Measurements from ENCODE around the gene LRRC36. TPM values are rescaled to one million over a fixed set of nuclear protein-coding genes. Genes with fewer than 3 reads are reported as not detected.
"Not testable (repeated sequence)": the region's sequence is repeated elsewhere in the genome, so short reads cannot be mapped to it uniquely, and the experiment has no call there.

The LRRC36 gene
- total RNA-seq, 1 donor from 2014 or later = 0.23 TPM

- no peak overlapping the region for H3K27ac Mint-ChIP-seq
- no peak overlapping the region for H3K4me3 Mint-ChIP-seq
- DNase-seq (ENCODE audit: low spot score) = no peak
- H3K27me3 Mint-ChIP-seq (ENCODE audit: insufficient read depth) = peaks cover 2% of the 10 kb centered on the region
- no peaks in the 10 kb centered on the region for H3K4me1 Mint-ChIP-seq (ENCODE audit: low read depth)
- intact Hi-C loops (cut with micrococcal nuclease) = loop anchor here (1.0 to 2.0 kb wide), 2 partner anchors 60 to 79 kb away; partner anchors contain the start of gene PLEKHG4
- no peaks in the 10 kb centered on the region for H3K9me3 Mint-ChIP-seq
- H3K36me3 Mint-ChIP-seq (ENCODE audit: low read depth) = no peaks in the 10 kb centered on the region
Measured at GRCh38 chr16:67339453-67339852, 12.8 kb downstream of the LRRC36 start.

- Mint-ChIP-seq H3K27ac (no peak overlapping the region), H3K9me3 (no peaks in the 10 kb centered on the region), H3K4me3 (no peak overlapping the region), H3K36me3 (ENCODE audit: low read depth) (no peaks in the 10 kb centered on the region), H3K4me1 (ENCODE audit: low read depth) (no peaks in the 10 kb centered on the region), H3K27me3 (ENCODE audit: insufficient read depth) (peaks cover 2% of the 10 kb centered on the region)
- intact Hi-C loops (cut with micrococcal nuclease) = no loop called here
- DNase-seq (ENCODE audit: low spot score) = no peak
Measured at GRCh38 chr16:67341250-67341649, 14.6 kb downstream of the LRRC36 start.

- no peaks in the 10 kb centered on the region for H3K36me3 Mint-ChIP-seq (ENCODE audit: low read depth)
- no peak for DNase-seq (ENCODE audit: low spot score)
- H3K27me3 Mint-ChIP-seq (ENCODE audit: insufficient read depth) = peaks cover 7% of the 10 kb centered on the region
- H3K4me1 Mint-ChIP-seq (ENCODE audit: low read depth) = no peaks in the 10 kb centered on the region
- H3K4me3 Mint-ChIP-seq = no peak overlapping the region
- H3K27ac Mint-ChIP-seq = no peak overlapping the region
- intact Hi-C loops (cut with micrococcal nuclease) = no loop called here
- H3K9me3 Mint-ChIP-seq = no peaks in the 10 kb centered on the region
Measured at GRCh38 chr16:67342616-67343015, 16.0 kb downstream of the LRRC36 start.

- no peak overlapping the region for H3K4me3 Mint-ChIP-seq
- H3K27ac Mint-ChIP-seq = no peak overlapping the region
- H3K4me1 Mint-ChIP-seq (ENCODE audit: low read depth) = no peaks in the 10 kb centered on the region
- peaks cover 10% of the 10 kb centered on the region for H3K27me3 Mint-ChIP-seq (ENCODE audit: insufficient read depth)
- intact Hi-C loops (cut with micrococcal nuclease) = no loop called here
- H3K9me3 Mint-ChIP-seq = no peaks in the 10 kb centered on the region
- DNase-seq (ENCODE audit: low spot score) = no peak
- no peaks in the 10 kb centered on the region for H3K36me3 Mint-ChIP-seq (ENCODE audit: low read depth)
Measured at GRCh38 chr16:67345401-67345800, 18.8 kb downstream of the LRRC36 start.

GRCh38 chr16:67346341-67346740 is 19.7 kb downstream of the LRRC36 start:
- no peak overlapping the region for H3K4me3 Mint-ChIP-seq
- H3K4me1 Mint-ChIP-seq (ENCODE audit: low read depth) = no peaks in the 10 kb centered on the region
- no peaks in the 10 kb centered on the region for H3K9me3 Mint-ChIP-seq
- no peaks in the 10 kb centered on the region for H3K36me3 Mint-ChIP-seq (ENCODE audit: low read depth)
- DNase-seq (ENCODE audit: low spot score) = no peak
- intact Hi-C loops (cut with micrococcal nuclease) = no loop called here
- H3K27ac Mint-ChIP-seq = no peak overlapping the region
- peaks cover 12% of the 10 kb centered on the region for H3K27me3 Mint-ChIP-seq (ENCODE audit: insufficient read depth)

- no peaks in the 10 kb centered on the region for H3K4me1 Mint-ChIP-seq (ENCODE audit: low read depth)
- H3K4me3 Mint-ChIP-seq = no peak overlapping the region
- no peak for DNase-seq (ENCODE audit: low spot score)
- peaks cover 16% of the 10 kb centered on the region for H3K27me3 Mint-ChIP-seq (ENCODE audit: insufficient read depth)
- H3K36me3 Mint-ChIP-seq (ENCODE audit: low read depth) = no peaks in the 10 kb centered on the region
- no peak overlapping the region for H3K27ac Mint-ChIP-seq
- H3K9me3 Mint-ChIP-seq = no peaks in the 10 kb centered on the region
- intact Hi-C loops (cut with micrococcal nuclease) = no loop called here
Measured at GRCh38 chr16:67349172-67349571, 22.6 kb downstream of the LRRC36 start.

GRCh38 chr16:67350324-67350723 is 23.7 kb downstream of the LRRC36 start:
- no peaks in the 10 kb centered on the region for H3K36me3 Mint-ChIP-seq (ENCODE audit: low read depth)
- H3K27ac Mint-ChIP-seq = no peak overlapping the region
- no peak overlapping the region for H3K4me3 Mint-ChIP-seq
- intact Hi-C loops (cut with micrococcal nuclease) = loop anchor here (5.0 kb wide), 1 partner anchor 42 kb away; the partner anchor contains the start of gene TPPP3
- no peaks in the 10 kb centered on the region for H3K9me3 Mint-ChIP-seq
- no peaks in the 10 kb centered on the region for H3K4me1 Mint-ChIP-seq (ENCODE audit: low read depth)
- DNase-seq (ENCODE audit: low spot score) = no peak
- H3K27me3 Mint-ChIP-seq (ENCODE audit: insufficient read depth) = peaks cover 16% of the 10 kb centered on the region

- H3K4me1 Mint-ChIP-seq (ENCODE audit: low read depth); H3K9me3 Mint-ChIP-seq; H3K4me3 Mint-ChIP-seq; H3K27ac Mint-ChIP-seq; H3K36me3 Mint-ChIP-seq (ENCODE audit: low read depth); DNase-seq (ENCODE audit: low spot score): not testable (repeated sequence)
- peaks cover 13% of the 10 kb centered on the region for H3K27me3 Mint-ChIP-seq (ENCODE audit: insufficient read depth)
- intact Hi-C loops (cut with micrococcal nuclease) = loop anchor here (5.0 kb wide), 1 partner anchor 40 kb away; the partner anchor contains the start of gene TPPP3
Measured at GRCh38 chr16:67352463-67352862, 25.8 kb downstream of the LRRC36 start.

- Mint-ChIP-seq H3K4me3 (no peak overlapping the region), H3K27ac (no peak overlapping the region), H3K27me3 (ENCODE audit: insufficient read depth) (peaks cover 17% of the 10 kb centered on the region), H3K4me1 (ENCODE audit: low read depth) (no peaks in the 10 kb centered on the region), H3K36me3 (ENCODE audit: low read depth) (no peaks in the 10 kb centered on the region), H3K9me3 (no peaks in the 10 kb centered on the region)
- intact Hi-C loops (cut with micrococcal nuclease) = no loop called here
- no peak for DNase-seq (ENCODE audit: low spot score)
Measured at GRCh38 chr16:67356396-67356795, 29.8 kb downstream of the LRRC36 start.

GRCh38 chr16:67357561-67357960 is 30.9 kb downstream of the LRRC36 start:
- no peak for DNase-seq (ENCODE audit: low spot score)
- intact Hi-C loops (cut with micrococcal nuclease) = no loop called here
- Mint-ChIP-seq H3K4me1 (ENCODE audit: low read depth) (no peaks in the 10 kb centered on the region), H3K36me3 (ENCODE audit: low read depth) (no peaks in the 10 kb centered on the region), H3K27ac (no peak overlapping the region), H3K27me3 (ENCODE audit: insufficient read depth) (peaks cover 17% of the 10 kb centered on the region), H3K4me3 (no peak overlapping the region), H3K9me3 (no peaks in the 10 kb centered on the region)

GRCh38 chr16:67359540-67360269 is 33.1 kb downstream of the LRRC36 start:
- H3K4me1 Mint-ChIP-seq (ENCODE audit: low read depth); DNase-seq (ENCODE audit: low spot score); H3K27ac Mint-ChIP-seq; H3K4me3 Mint-ChIP-seq; H3K36me3 Mint-ChIP-seq (ENCODE audit: low read depth); intact Hi-C loops (cut with micrococcal nuclease); H3K9me3 Mint-ChIP-seq: not testable (repeated sequence)
- peaks cover 19% of the 10 kb centered on the region for H3K27me3 Mint-ChIP-seq (ENCODE audit: insufficient read depth)

- peaks cover 6% of the 10 kb centered on the region for H3K4me1 Mint-ChIP-seq (ENCODE audit: low read depth)
- intact Hi-C loops (cut with micrococcal nuclease) = no loop called here
- no peak overlapping the region for H3K27ac Mint-ChIP-seq
- no peaks in the 10 kb centered on the region for H3K36me3 Mint-ChIP-seq (ENCODE audit: low read depth)
- H3K27me3 Mint-ChIP-seq (ENCODE audit: insufficient read depth) = peaks cover 17% of the 10 kb centered on the region
- no peak for DNase-seq (ENCODE audit: low spot score)
- H3K9me3 Mint-ChIP-seq = no peaks in the 10 kb centered on the region
- H3K4me3 Mint-ChIP-seq = no peak overlapping the region
Measured at GRCh38 chr16:67361038-67361437, 34.4 kb downstream of the LRRC36 start.

GRCh38 chr16:67364600-67365235 is 38.1 kb downstream of the LRRC36 start:
- no peak for DNase-seq (ENCODE audit: low spot score)
- no peaks in the 10 kb centered on the region for H3K36me3 Mint-ChIP-seq (ENCODE audit: low read depth)
- intact Hi-C loops (cut with micrococcal nuclease) = no loop called here
- peaks cover 6% of the 10 kb centered on the region for H3K4me1 Mint-ChIP-seq (ENCODE audit: low read depth)
- H3K27ac Mint-ChIP-seq = no peak overlapping the region
- no peak overlapping the region for H3K4me3 Mint-ChIP-seq
- H3K9me3 Mint-ChIP-seq = no peaks in the 10 kb centered on the region
- H3K27me3 Mint-ChIP-seq (ENCODE audit: insufficient read depth) = peaks cover 10% of the 10 kb centered on the region

Measured in activated T-helper 1 cell treated with anti-CD3 and anti-CD28 coated beads, Interleukin-12 subunit alpha, Interleukin-12 subunit beta, Interleukin-2, Interleukin-4 antibody, amounts not matched to agents 30 ng/mL and 10 ng/mL and 1 ng/mL, durations not matched to agents 14 hours and 24 hours and 36 hours (primary cell).